ENCODE results near the gene ZFTA.

ZFTA gene

DNA sequence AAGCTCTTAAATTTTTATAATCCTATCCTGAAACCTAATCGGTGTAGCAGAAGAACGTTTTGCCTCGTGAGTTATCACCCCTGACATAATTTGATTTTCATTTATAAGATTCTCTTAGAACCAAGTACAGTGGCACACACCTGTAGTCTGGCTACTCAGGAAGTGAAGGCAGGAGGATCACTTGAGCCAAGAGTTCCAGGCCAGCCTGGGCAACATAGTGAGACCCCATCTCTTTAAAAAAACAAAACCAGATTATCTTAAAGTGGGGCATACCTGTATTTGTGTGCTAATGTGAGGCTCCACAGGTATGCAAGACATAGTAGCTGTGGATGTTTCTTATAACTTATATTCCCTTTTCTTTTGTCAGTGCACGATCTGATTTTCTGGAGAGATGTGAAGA lies 19.0 kb downstream of the ZFTA start:
- ATAC-seq (no peak), DNase-seq (no peak)

DNA sequence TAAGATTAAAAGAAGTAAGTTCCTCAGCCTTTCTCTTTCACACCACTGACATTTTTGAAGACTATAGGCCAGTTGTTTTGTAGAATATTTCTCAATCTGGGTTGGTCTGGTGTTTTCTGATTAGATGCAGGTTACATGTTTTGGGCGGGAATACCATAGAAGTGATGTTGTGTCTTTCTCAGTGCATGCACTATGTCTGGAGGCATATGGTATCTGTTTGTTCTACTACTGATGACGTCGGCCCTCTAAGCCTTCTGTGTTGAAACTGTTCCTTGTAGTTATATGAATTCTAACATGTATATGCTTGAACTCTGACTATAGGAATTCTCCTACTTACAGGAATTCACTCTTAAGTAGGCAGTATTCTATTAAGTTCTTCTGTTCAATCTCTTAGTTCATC lies 21.6 kb downstream of the ZFTA start:
- DNase-seq: no peak
- ATAC-seq: no peak

GRCh38 chr11:63745304-63746170 lies 23.0 kb downstream of the ZFTA start:
- no peak for DNase-seq
- ATAC-seq: no peak

GRCh38 chr11:63738720-63739360 lies 29.7 kb downstream of the ZFTA start:
- peak; percentile 72 for DNase-seq
- ATAC-seq: no peak

DNA sequence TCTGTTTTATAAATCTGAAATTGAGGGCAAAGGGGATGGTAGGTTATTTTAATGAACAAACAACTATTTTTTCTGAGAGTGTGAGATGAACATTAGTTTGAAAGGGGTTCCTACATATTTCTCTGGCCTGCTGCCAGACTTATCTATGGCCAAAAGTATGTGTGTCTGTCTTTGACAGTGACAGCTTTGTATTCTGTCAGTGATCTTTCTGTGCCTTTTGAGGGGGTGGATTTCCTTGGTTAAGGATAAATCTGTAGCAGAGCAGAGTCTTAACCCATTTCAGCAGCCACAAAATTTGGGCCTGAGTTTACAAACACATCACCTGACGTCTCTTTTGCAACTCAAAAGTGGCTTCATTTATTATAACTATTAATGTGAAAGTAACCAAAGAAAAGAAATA lies 30.9 kb downstream of the ZFTA start:
- DNase-seq (no peak), ATAC-seq (no peak)

GRCh38 chr11:63736864-63737263 lies 31.7 kb downstream of the ZFTA start:
- no peak for ATAC-seq
- no peak for DNase-seq

DNA sequence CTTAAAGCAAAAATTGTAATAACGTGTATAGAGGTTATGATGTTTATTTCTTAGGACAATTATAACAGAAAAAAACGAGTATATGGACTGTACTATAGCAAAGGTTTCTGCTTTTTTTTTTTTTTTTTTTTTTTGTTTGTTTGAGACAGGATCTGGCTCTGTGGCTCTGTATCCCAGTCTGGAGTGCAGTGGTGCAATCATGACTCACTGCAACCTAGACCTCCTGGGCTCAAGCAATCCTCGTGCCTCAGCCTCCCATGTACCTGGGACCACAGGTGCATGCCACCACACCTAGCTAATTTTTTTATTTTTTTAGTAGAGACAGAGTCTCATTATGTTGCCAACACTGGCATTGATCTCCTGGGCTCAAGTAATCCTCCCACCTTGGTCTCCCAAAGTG lies 39.2 kb downstream of the ZFTA start:
- ATAC-seq (no peak), DNase-seq (no peak)

DNA sequence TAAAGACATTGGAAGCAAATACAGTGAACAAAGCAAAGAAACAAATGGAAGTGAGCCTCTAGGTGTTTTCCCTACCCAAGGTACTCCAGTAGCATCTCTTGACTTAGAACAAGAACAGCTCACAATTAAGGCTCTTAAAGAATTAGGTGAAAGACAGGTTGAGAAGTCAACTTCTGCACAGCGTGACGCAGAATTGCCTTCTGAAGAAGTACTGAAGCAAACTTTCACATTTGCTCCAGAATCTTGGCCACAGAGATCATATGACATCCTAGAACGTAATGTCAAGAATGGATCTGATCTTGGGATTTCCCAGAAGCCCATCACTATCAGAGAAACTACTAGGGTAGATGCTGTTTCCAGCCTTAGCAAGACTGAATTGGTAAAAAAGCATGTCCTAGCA lies 48.0 kb downstream of the ZFTA start:
- no peak for DNase-seq

DNA sequence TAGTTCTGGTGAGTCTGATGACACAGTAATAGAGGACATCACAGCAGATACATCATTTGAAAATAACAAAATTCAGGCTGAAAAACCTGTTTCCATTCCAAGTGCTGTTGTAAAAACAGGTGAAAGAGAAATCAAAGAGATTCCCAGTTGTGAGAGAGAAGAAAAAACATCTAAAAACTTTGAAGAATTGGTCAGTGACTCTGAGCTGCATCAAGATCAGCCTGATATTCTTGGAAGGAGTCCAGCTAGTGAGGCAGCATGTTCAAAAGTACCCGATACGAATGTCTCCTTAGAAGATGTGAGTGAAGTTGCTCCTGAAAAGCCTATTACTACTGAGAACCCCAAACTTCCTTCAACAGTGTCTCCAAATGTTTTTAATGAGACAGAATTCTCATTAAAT lies 48.6 kb downstream of the ZFTA start:
- DNase-seq (no peak), ATAC-seq (no peak)

More for the DNA sequence above, 48.0 kb downstream of the ZFTA start:
- no peak for ATAC-seq

- no peak for ATAC-seq
- DNase-seq: no peak
Measured at GRCh38 chr11:63719001-63719400, 49.6 kb downstream of the ZFTA start.
